ENCODE results near the gene RCOR1. TPM values are rescaled to one million over a fixed set of nuclear protein-coding genes. Genes with fewer than 3 reads are reported as not detected.

Gene RCOR1
- total and polyA plus RNA-seq, 2 of the 4 experiments (the other 2 are of a cell fraction), result 9.0 to 11.2 TPM

DNA sequence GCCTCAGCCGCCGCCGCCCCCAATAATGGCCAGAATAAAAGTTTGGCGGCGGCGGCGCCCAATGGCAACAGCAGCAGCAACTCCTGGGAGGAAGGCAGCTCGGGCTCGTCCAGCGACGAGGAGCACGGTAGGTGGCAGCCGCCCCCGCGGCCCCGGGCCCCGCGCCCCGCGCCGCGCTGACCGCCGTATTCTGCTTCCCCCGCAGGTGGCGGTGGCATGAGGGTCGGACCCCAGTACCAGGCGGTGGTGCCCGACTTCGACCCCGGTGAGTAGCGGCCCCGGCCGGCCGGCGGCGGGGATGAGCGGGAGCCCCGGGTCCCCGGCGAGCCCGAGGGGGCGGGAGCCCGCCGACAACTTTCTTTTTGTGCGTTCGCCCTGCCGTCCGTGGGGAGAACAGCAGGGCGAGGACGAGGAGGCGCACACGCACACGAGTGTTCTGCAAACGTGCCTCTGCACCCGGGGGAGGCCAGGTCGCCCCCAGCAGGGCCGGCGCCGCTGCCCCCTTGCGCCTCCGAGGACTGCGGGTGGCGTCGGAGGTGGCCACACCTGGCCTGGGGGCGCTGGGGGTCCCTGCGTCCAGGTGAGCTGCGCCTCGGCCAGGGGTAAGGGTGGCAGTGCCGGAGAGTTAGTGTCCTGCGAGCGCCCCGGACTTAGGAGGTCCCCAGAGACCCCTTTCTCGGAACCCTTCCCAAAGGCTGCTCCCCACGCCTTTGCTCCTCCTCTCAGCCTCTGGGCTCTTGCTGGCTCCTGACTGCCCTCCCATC is 794 bp downstream of the RCOR1 start:
- dilution Hi-C loops (cut with HindIII; ENCODE audit: low sequenced_read_pairs, unreplicated experiment), result no loop called here
- no peak overlapping the region for H3K4ac ChIP-seq (ENCODE audit: low read depth, low read length)
- peak overlapping the region; percentile 90 for H3K9ac ChIP-seq (ENCODE audit: low read depth, low read length)
- H4K91ac ChIP-seq (ENCODE audit: insufficient read depth, low read depth, low read length), result no peak overlapping the region
- intact Hi-C loops (cut with micrococcal nuclease), result loop anchor here (5.0 to 10.0 kb wide), 4 partner anchors 99 to 322 kb away; partner anchors contain the start of gene TRAF3
- peak overlapping the region; percentile 46; the same call in 1 of the 2 replicates for H3K23ac ChIP-seq (ENCODE audit: low read depth, low read length)
- DNase-seq, result peak; percentile 26
- no peak overlapping the region for H4K5ac ChIP-seq (ENCODE audit: low read depth, low read length)
- H3K18ac ChIP-seq (ENCODE audit: low read depth, low read length), result no peak overlapping the region; the same call in 1 of the 2 replicates
- H4K8ac ChIP-seq (ENCODE audit: low read depth in 2 of 2, low read length in 2 of 2), result no peak overlapping the region
- peak overlapping the region; percentile 12 for H2BK5ac ChIP-seq (ENCODE audit: low read depth, low read length, poor library complexity, severe bottlenecking)
- BruUV-seq (replicated peaks), result no TSS peak
- 1% methylated on average over 35 of the region's 75 CpGs; no CpG with 5 or more reads in 1 of the 2 experiments for WGBS, 2 experiments (ENCODE audit: extremely low coverage in 2 of 2, insufficient read length in 1 of 2)
- H3K27ac ChIP-seq (ENCODE audit: insufficient read depth, low read length), result peak overlapping the region; percentile 74
- no peak overlapping the region for H2BK20ac ChIP-seq (ENCODE audit: low read depth, low read length)
- peak overlapping the region; percentile 41; the same call in 1 of the 2 replicates for H3K56ac ChIP-seq (ENCODE audit: extremely low read depth, insufficient read depth, low read length)
- peaks cover 8% of the 10 kb centered on the region for H3K4me1 ChIP-seq (ENCODE audit: control insufficient read depth, insufficient read depth, low read length)
- peak overlapping the region; percentile 96 for H3K4me2 ChIP-seq (ENCODE audit: low read depth, low read length)
- peak overlapping the region; percentile 35 for H2AK9ac ChIP-seq (replicated peaks; ENCODE audit: low read depth, low read length, poor library complexity)
- peaks cover 25% of the 10 kb centered on the region for H4K20me1 ChIP-seq (ENCODE audit: insufficient read depth, low read length)
- peak overlapping the region; percentile 99 for H3K4me3 ChIP-seq (ENCODE audit: insufficient read depth, low read depth, low read length)
- peak overlapping the region; percentile 88 for H2AFZ ChIP-seq (replicated peaks; ENCODE audit: low read length, poor library complexity)
- ATAC-seq (ENCODE audit: low read depth), result peak; percentile 9
- ChIA-PET CTCF (interaction anchor here (1.2 to 1.6 kb wide), 2 partner anchors 62 to 97 kb away, joined by 4 read pairs; no protein-coding TSS in a partner anchor), POLR2A (ENCODE audit: unreplicated experiment) (no interaction called here)
- peak overlapping the region; percentile 48; the same call in 1 of the 2 replicates for H3K14ac ChIP-seq (replicated peaks; ENCODE audit: low read depth, low read length)
- H3K9me3 ChIP-seq (ENCODE audit: control insufficient read depth, insufficient read depth, low read length), result no peaks in the 10 kb centered on the region
- peaks cover 3 to 54% of the 10 kb centered on the region in 2 experiments for H3K79me1 ChIP-seq (ENCODE audit: low read depth in 1 of 2, low read length in 2 of 2)
- no peaks in the 10 kb centered on the region for H3K27me3 ChIP-seq (ENCODE audit: control insufficient read depth, insufficient read depth, low read length)
- H2BK120ac ChIP-seq (ENCODE audit: low read depth, low read length), result no peak overlapping the region
- in situ Hi-C loops (cut with MboI; ENCODE audit: low sequenced_read_pairs), result no loop called here
- H2AK5ac ChIP-seq (ENCODE audit: low read depth, low read length), result peak overlapping the region; percentile 1; the same call in 1 of the 2 replicates
- no peak overlapping the region for H2BK15ac ChIP-seq (ENCODE audit: low read depth, low read length)
- peaks cover 3% of the 10 kb centered on the region for H3K9me1 ChIP-seq (ENCODE audit: insufficient read depth, low read length)
- TF ChIP-seq MAZ (IDR thresholded peaks at IDR 0.05; ENCODE audit: borderline replicate concordance, low read depth, low read length), result peak; percentile 38; the same call in 1 of the 2 replicates
- TF ChIP-seq RFX5 (IDR thresholded peaks at IDR 0.05; ENCODE audit: low read depth, low read length), result no peak
- TF ChIP-seq, protein P1, sequence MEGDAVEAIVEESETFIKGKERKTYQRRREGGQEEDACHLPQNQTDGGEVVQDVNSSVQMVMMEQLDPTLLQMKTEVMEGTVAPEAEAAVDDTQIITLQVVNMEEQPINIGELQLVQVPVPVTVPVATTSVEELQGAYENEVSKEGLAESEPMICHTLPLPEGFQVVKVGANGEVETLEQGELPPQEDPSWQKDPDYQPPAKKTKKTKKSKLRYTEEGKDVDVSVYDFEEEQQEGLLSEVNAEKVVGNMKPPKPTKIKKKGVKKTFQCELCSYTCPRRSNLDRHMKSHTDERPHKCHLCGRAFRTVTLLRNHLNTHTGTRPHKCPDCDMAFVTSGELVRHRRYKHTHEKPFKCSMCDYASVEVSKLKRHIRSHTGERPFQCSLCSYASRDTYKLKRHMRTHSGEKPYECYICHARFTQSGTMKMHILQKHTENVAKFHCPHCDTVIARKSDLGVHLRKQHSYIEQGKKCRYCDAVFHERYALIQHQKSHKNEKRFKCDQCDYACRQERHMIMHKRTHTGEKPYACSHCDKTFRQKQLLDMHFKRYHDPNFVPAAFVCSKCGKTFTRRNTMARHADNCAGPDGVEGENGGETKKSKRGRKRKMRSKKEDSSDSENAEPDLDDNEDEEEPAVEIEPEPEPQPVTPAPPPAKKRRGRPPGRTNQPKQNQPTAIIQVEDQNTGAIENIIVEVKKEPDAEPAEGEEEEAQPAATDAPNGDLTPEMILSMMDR (conservative IDR thresholded peaks at IDR 0.05; ENCODE audit: low read depth, low read length), result peak; percentile 26; the same call in 1 of the 2 replicates
- no peak for TF ChIP-seq FOS (IDR thresholded peaks at IDR 0.05; ENCODE audit: low read depth, low read length)
- TF ChIP-seq MXI1 (IDR thresholded peaks at IDR 0.05; ENCODE audit: borderline replicate concordance, low read depth, low read length), result no peak
- H3K36me3 ChIP-seq (ENCODE audit: control insufficient read depth, insufficient read depth, low read length), result no peaks in the 10 kb centered on the region
